HepG2 (cell line): ENCODE data around the gene SLC7A6OS. TPM values are rescaled to one million over a fixed set of nuclear protein-coding genes. Genes with fewer than 3 reads are reported as not detected.

Experiments
- DBP ChIP-seq: sonication (generic); formaldehyde crosslinking; IDR thresholded peaks from 2 replicates; pipeline ENCODE4 v1.4.0; 2020; ENCODE audit warnings: missing genetic modification reagents; ENCODE audit errors: not compliant biosample characterization
- FOXC1 ChIP-seq: sonication (generic); formaldehyde crosslinking; IDR thresholded peaks from 2 replicates; pipeline ENCODE4 v1.8.0; 2022; ENCODE audit warnings: mild to moderate bottlenecking, missing genetic modification reagents, borderline replicate concordance
- HMGA1 ChIP-seq: sonication (generic); formaldehyde crosslinking; conservative IDR thresholded peaks from 2 replicates; pipeline ENCODE4 v1.4.0; 2020; ENCODE audit warnings: missing genetic modification reagents
- MAX ChIP-seq: IDR thresholded peaks from 2 replicates; pipeline ENCODE4 v1.6.1; 2012; ENCODE audit warnings: inconsistent platforms
- NKX3-1 ChIP-seq: sonication (generic); formaldehyde crosslinking; IDR thresholded peaks from 2 replicates; pipeline ENCODE4 v1.5.0; 2020; ENCODE audit warnings: missing genetic modification reagents
- NONO ChIP-seq, 2 experiments: fragments of 450-650 bp in 1 of 2; sonication (generic) in 1 of 2; formaldehyde crosslinking in 1 of 2; IDR thresholded peaks in 1 of 2; conservative IDR thresholded peaks in 1 of 2; 2 replicates each; pipeline versions ENCODE4 v1.6.1 to v1.8.0; 2017 to 2022; ENCODE audit warnings: mild to moderate bottlenecking in 1 of 2, missing genetic modification reagents in 1 of 2, moderate library complexity in 1 of 2
- PTBP1 ChIP-seq: fragments of 200-400 bp; formaldehyde crosslinking; IDR thresholded peaks from 2 replicates; pipeline ENCODE4 v1.6.1; 2018; ENCODE audit warnings: low read length, low read depth; ENCODE audit not compliant: poor library complexity, severe bottlenecking
- ZNF12 ChIP-seq: sonication (generic); formaldehyde crosslinking; IDR thresholded peaks from 2 replicates; pipeline ENCODE4 v1.5.0; 2020; ENCODE audit warnings: missing genetic modification reagents
- ZNF34 ChIP-seq: sonication (generic); formaldehyde crosslinking; IDR thresholded peaks from 2 replicates; pipeline ENCODE4 v1.4.0; 2020; ENCODE audit warnings: mild to moderate bottlenecking, missing genetic modification reagents, borderline replicate concordance
- ZNF546 ChIP-seq: sonication (generic); formaldehyde crosslinking; conservative IDR thresholded peaks from 2 replicates; pipeline ENCODE4 v1.8.1; 2023; ENCODE audit warnings: mild to moderate bottlenecking, missing genetic modification reagents
- ZNF572 ChIP-seq: sonication (generic); formaldehyde crosslinking; IDR thresholded peaks from 2 replicates; pipeline ENCODE4 v1.5.1; 2020; ENCODE audit warnings: mild to moderate bottlenecking, missing genetic modification reagents
- ZNF598 ChIP-seq: sonication (generic); formaldehyde crosslinking; IDR thresholded peaks from 2 replicates; pipeline ENCODE4 v1.5.1; 2020; ENCODE audit warnings: mild to moderate bottlenecking, missing genetic modification reagents, borderline replicate concordance
- ZNF720 ChIP-seq: sonication (generic); formaldehyde crosslinking; IDR thresholded peaks from 2 replicates; pipeline ENCODE4 v1.4.0; 2020; ENCODE audit warnings: missing genetic modification reagents
- ZNF766 ChIP-seq: sonication (generic); formaldehyde crosslinking; IDR thresholded peaks from 2 replicates; pipeline ENCODE4 v1.5.0; 2020; ENCODE audit warnings: missing genetic modification reagents, borderline replicate concordance
- ZNF839 ChIP-seq: sonication (generic); formaldehyde crosslinking; IDR thresholded peaks from 2 replicates; pipeline ENCODE4 v1.4.0; 2020; ENCODE audit warnings: missing genetic modification reagents, mild to moderate bottlenecking, borderline replicate concordance
- polyA plus RNA-seq, 8 experiments: library from polyadenylated mRNA; depleted of rRNA in 3 of 8; stranded (reverse) in 7 of 8; unstranded in 1 of 8; fragments of >200 nt; fragmentation: Illumina TruSeq in 4 of 8; extraction: Trizol in 4 of 8; gene quantifications; 2 replicates each; pipeline versions ENCODE4 v1.2.1 to v1.2.3, GENCODE V29; 2011 to 2016; ENCODE audit warnings: low read depth in 4 of 8, missing spikeins in 1 of 8, mixed read lengths in 1 of 8; ENCODE audit not compliant: insufficient read depth in 1 of 8
- total RNA-seq, 5 experiments: library from RNA; depleted of rRNA; stranded (reverse); fragments of >200 nt; fragmentation: Illumina TruSeq; extraction: Trizol; gene quantifications; 2 replicates each; pipeline ENCODE4 v1.2.3, GENCODE V29; 2016; ENCODE audit warnings: low read depth in 1 of 5
- TF ChIP-seq, protein P1 (sequence below): sonication (generic); formaldehyde crosslinking; IDR thresholded peaks from 2 replicates; pipeline ENCODE4 v1.4.0; 2020; ENCODE audit warnings: low read depth, missing genetic modification reagents
- TF ChIP-seq, protein P2 (sequence below): sonication (generic); formaldehyde crosslinking; IDR thresholded peaks from 2 replicates; pipeline ENCODE4 v1.5.0; 2020; ENCODE audit warnings: missing genetic modification reagents, mild to moderate bottlenecking, borderline replicate concordance
- TF ChIP-seq, protein P3 (sequence below): sonication (generic); formaldehyde crosslinking; IDR thresholded peaks from 2 replicates; pipeline ENCODE4 v1.4.0; 2020; ENCODE audit warnings: missing genetic modification reagents
- TF ChIP-seq, protein P4 (sequence below): sonication (generic); formaldehyde crosslinking; IDR thresholded peaks from 2 replicates; pipeline ENCODE4 v1.4.0; 2020; ENCODE audit warnings: missing genetic modification reagents, low read depth, mild to moderate bottlenecking, borderline replicate concordance

Gene SLC7A6OS
- total and polyA plus RNA-seq, 2 of the 13 experiments (the other 11 are each of a cell fraction or from before 2014, with no cell fraction given): 11.2 to 21.5 TPM

- TF ChIP-seq, protein P1, sequence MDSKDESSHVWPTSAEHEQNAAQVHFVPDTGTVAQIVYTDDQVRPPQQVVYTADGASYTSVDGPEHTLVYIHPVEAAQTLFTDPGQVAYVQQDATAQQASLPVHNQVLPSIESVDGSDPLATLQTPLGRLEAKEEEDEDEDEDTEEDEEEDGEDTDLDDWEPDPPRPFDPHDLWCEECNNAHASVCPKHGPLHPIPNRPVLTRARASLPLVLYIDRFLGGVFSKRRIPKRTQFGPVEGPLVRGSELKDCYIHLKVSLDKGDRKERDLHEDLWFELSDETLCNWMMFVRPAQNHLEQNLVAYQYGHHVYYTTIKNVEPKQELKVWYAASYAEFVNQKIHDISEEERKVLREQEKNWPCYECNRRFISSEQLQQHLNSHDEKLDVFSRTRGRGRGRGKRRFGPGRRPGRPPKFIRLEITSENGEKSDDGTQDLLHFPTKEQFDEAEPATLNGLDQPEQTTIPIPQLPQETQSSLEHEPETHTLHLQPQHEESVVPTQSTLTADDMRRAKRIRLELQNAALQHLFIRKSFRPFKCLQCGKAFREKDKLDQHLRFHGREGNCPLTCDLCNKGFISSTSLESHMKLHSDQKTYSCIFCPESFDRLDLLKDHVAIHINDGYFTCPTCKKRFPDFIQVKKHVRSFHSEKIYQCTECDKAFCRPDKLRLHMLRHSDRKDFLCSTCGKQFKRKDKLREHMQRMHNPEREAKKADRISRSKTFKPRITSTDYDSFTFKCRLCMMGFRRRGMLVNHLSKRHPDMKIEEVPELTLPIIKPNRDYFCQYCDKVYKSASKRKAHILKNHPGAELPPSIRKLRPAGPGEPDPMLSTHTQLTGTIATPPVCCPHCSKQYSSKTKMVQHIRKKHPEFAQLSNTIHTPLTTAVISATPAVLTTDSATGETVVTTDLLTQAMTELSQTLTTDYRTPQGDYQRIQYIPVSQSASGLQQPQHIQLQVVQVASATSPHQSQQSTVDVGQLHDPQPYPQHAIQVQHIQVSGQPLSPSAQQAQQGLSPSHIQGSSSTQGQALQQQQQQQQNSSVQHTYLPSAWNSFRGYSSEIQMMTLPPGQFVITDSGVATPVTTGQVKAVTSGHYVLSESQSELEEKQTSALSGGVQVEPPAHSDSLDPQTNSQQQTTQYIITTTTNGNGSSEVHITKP (CRISPR knock-in tag): peak; percentile 78; the same call in 1 of the 2 replicates
- TF ChIP-seq ZNF598 (CRISPR knock-in tag): peak; percentile 98; the same call in 1 of the 2 replicates
- TF ChIP-seq ZNF12: peak; percentile 86; the same call in 1 of the 2 replicates
- peak; percentile 99 for TF ChIP-seq NKX3-1 (CRISPR knock-in tag)
- no peak for TF ChIP-seq ZNF34
- no peak for TF ChIP-seq HMGA1 (CRISPR knock-in tag)
- peak; percentile 99 for TF ChIP-seq ZNF839
- TF ChIP-seq ZNF766 (CRISPR knock-in tag): peak; percentile 100
- TF ChIP-seq ZNF546 (CRISPR knock-in tag): peak; percentile 100
- TF ChIP-seq ZNF572 (CRISPR knock-in tag): no peak; the same call in 1 of the 2 replicates
- TF ChIP-seq, protein P2, sequence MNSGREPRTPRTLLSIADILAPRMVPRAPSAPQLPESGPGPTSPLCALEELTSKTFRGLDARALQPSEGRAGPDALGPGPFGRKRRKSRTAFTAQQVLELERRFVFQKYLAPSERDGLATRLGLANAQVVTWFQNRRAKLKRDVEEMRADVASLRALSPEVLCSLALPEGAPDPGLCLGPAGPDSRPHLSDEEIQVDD (CRISPR knock-in tag): peak; percentile 98; the same call in 1 of the 2 replicates
- peak; percentile 99 for TF ChIP-seq DBP
- TF ChIP-seq PTBP1: no peak
- TF ChIP-seq NONO (IDR thresholded peaks at IDR 0.05): no peak
- TF ChIP-seq NONO (CRISPR knock-in tag; conservative IDR thresholded peaks at IDR 0.05): peak; percentile 98
- TF ChIP-seq, protein P3, sequence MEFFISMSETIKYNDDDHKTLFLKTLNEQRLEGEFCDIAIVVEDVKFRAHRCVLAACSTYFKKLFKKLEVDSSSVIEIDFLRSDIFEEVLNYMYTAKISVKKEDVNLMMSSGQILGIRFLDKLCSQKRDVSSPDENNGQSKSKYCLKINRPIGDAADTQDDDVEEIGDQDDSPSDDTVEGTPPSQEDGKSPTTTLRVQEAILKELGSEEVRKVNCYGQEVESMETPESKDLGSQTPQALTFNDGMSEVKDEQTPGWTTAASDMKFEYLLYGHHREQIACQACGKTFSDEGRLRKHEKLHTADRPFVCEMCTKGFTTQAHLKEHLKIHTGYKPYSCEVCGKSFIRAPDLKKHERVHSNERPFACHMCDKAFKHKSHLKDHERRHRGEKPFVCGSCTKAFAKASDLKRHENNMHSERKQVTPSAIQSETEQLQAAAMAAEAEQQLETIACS (CRISPR knock-in tag): peak; percentile 76
- TF ChIP-seq, protein P4, sequence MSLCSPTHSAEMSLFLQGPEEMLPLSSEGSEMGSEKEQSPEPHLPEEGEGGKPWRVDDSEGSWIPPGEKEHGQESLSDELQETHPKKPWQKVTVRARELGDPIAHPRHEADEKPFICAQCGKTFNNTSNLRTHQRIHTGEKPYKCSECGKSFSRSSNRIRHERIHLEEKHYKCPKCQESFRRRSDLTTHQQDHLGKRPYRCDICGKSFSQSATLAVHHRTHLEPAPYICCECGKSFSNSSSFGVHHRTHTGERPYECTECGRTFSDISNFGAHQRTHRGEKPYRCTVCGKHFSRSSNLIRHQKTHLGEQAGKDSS (CRISPR knock-in tag): peak; percentile 99
- TF ChIP-seq MAX: peak; percentile 100
- TF ChIP-seq FOXC1 (CRISPR knock-in tag): peak; percentile 100
- peak; percentile 79; the same call in 1 of the 2 replicates for TF ChIP-seq ZNF720 (CRISPR knock-in tag)
These were observed at the start of gene SLC7A6OS, which contains the start of gene PRMT7 (continued) for GRCh38 chr16:68310774-68311511.
